ENCODE data around the gene FNIP1. TPM values are rescaled to one million over a fixed set of nuclear protein-coding genes. Genes with fewer than 3 reads are reported as not detected.

Gene FNIP1
- total RNA-seq, 1 donor from 2014 or later = 35.2 TPM

DNA sequence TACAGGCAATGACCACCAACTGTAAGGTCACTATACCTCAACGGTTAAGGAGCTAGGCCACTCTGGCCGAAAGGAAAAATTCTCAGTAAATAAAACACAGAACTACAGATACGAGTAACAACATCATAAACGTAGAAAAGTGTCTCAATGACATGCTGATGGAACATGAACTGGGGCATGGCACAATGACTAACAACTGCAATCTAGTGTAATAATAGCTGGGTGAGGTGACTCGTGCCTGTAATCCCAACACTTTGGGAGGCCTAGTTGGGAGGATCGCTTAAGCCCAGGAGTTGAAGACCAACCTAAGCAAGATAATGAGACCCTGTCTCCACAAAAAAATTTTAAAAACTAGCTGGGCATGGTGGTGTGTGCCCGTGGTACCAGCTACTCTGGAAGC, 152.0 kb downstream of the FNIP1 start:
- no peak for DNase-seq (ENCODE audit: low read depth)
- peaks cover 1% of the 10 kb centered on the region for H3K36me3 ChIP-seq (ENCODE audit: control insufficient read depth, insufficient read depth, low read length)

GRCh38 chr5:131644370-131644769, 152.4 kb downstream of the FNIP1 start:
- H3K27me3 ChIP-seq (ENCODE audit: control insufficient read depth, insufficient read depth, low read length) = no peaks in the 10 kb centered on the region
- H3K36me3 ChIP-seq (ENCODE audit: control insufficient read depth, insufficient read depth, low read length) = peaks cover 1% of the 10 kb centered on the region
- no peak overlapping the region for H3K4me3 ChIP-seq (ENCODE audit: low read depth, low read length)
- TF ChIP-seq, protein P1, sequence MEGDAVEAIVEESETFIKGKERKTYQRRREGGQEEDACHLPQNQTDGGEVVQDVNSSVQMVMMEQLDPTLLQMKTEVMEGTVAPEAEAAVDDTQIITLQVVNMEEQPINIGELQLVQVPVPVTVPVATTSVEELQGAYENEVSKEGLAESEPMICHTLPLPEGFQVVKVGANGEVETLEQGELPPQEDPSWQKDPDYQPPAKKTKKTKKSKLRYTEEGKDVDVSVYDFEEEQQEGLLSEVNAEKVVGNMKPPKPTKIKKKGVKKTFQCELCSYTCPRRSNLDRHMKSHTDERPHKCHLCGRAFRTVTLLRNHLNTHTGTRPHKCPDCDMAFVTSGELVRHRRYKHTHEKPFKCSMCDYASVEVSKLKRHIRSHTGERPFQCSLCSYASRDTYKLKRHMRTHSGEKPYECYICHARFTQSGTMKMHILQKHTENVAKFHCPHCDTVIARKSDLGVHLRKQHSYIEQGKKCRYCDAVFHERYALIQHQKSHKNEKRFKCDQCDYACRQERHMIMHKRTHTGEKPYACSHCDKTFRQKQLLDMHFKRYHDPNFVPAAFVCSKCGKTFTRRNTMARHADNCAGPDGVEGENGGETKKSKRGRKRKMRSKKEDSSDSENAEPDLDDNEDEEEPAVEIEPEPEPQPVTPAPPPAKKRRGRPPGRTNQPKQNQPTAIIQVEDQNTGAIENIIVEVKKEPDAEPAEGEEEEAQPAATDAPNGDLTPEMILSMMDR (IDR thresholded peaks at IDR 0.05; ENCODE audit: insufficient read depth, low read length, poor library complexity, severe bottlenecking) = no peak
- DNase-seq (ENCODE audit: low read depth) = no peak

More for the DNA sequence above, 152.0 kb downstream of the FNIP1 start:
- TF ChIP-seq, protein P1 (IDR thresholded peaks at IDR 0.05; ENCODE audit: insufficient read depth, low read length, poor library complexity, severe bottlenecking) = no peak
- H3K27me3 ChIP-seq (ENCODE audit: control insufficient read depth, insufficient read depth, low read length) = no peaks in the 10 kb centered on the region
- no peak overlapping the region for H3K4me3 ChIP-seq (ENCODE audit: low read depth, low read length)

DNA sequence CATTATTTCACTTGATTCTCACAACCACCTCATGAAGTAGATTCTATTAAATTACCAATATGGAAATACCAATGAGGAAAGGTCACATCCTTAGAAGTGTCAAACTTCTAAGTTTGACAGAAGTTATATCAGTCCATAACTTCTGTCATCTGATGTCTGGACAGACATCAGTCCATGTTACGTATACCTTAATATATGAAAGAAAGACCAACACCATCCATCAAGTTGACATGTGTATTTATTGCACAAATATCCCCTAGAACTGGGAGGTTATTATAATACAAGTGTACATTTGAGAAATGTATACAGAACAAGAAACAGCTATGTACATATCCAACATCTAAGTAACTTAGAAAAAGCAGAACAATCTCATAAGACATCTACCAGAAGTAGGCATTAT, 155.3 kb downstream of the FNIP1 start:
- TF ChIP-seq, protein P1 (IDR thresholded peaks at IDR 0.05; ENCODE audit: insufficient read depth, low read length, poor library complexity, severe bottlenecking) = no peak
- Histone ChIP-seq H3K27me3 (ENCODE audit: control insufficient read depth, insufficient read depth, low read length) (no peaks in the 10 kb centered on the region), H3K36me3 (ENCODE audit: control insufficient read depth, insufficient read depth, low read length) (no peaks in the 10 kb centered on the region), H3K4me3 (ENCODE audit: low read depth, low read length) (no peak overlapping the region)
- no peak for DNase-seq (ENCODE audit: low read depth)

DNA sequence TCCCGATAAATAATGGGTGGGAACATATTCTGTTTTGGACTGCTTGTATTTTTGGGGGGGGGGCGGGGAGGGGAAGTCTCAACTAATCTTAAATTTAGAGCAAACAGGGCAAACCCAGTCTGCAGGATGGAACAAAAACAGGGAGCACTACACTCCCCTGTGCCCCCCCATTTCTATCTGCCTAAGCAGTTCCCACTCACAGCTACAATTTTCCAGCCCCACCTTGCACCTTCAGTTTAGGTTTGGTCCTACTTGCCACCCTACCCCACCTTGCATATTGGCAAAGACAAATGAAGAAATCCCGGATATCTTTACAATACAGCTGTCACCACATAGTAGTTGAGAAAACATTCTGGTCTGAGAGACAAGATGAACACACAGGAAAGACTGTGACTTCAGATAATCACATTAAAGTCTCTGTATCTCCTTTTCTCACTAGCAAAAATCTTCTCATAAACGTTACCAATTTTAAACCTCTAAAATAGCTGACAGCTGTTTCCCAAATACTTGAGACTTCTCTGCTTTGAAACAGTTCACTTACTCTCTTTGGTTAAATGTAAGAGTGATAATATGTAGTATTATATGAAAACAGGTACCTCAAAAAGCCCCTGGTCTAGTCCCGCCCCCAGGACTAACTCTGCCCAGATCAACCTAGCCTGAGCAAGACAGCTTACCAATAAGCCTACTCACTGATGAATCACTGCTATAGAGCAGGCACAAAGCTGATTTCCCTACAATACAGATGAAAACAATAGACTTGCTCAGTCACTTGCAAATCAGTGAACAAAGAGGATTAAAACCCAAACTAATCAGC, 156.6 kb downstream of the FNIP1 start:
- TF ChIP-seq, protein P1 (IDR thresholded peaks at IDR 0.05; ENCODE audit: insufficient read depth, low read length, poor library complexity, severe bottlenecking) = no peak
- H3K27me3 ChIP-seq (ENCODE audit: control insufficient read depth, insufficient read depth, low read length) = no peaks in the 10 kb centered on the region
- DNase-seq (ENCODE audit: low read depth) = no peak
- no peaks in the 10 kb centered on the region for H3K36me3 ChIP-seq (ENCODE audit: control insufficient read depth, insufficient read depth, low read length)
- H3K4me3 ChIP-seq (ENCODE audit: low read depth, low read length) = no peak overlapping the region

DNA sequence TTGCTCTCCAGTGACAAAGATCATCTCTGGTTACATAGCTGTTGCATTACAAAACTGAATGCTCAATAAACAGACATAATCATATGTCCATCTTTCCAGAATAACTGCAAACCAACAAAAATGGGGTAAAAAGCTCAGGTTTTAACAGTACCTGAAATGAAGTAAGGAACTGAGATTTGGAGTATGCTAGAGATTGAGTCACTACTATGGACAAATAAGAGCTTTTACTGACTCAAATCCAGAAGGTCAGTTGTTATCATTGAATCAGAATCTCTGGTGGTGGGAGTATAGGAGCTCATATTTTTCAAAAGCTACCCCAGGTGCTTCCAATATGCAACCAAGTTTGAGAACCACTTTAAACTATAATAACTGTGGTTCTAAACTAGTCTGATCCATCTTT, 157.7 kb downstream of the FNIP1 start:
- Histone ChIP-seq H3K4me3 (ENCODE audit: low read depth, low read length) (no peak overlapping the region), H3K36me3 (ENCODE audit: control insufficient read depth, insufficient read depth, low read length) (no peaks in the 10 kb centered on the region), H3K27me3 (ENCODE audit: control insufficient read depth, insufficient read depth, low read length) (no peaks in the 10 kb centered on the region)
- TF ChIP-seq, protein P1 (IDR thresholded peaks at IDR 0.05; ENCODE audit: insufficient read depth, low read length, poor library complexity, severe bottlenecking) = no peak
- DNase-seq (ENCODE audit: low read depth) = no peak

DNA sequence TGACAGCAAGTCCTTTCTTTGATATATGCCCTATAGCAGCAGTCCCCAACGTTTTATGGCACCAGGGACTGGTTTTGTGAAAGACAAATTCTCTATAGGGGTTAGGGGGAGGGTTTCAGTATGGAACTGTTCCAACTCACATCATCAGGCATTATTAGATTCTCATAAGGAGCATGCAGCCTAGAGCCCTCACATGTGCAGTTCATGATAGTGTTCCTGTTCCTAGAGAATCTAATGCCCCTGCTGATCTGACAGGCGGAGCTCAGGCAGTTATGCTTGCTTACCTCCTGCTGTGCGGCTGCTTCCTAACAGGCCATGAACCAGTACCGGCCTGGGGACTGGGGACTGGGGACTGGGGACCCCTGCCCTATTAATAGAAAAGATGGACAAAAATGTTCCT, 159.1 kb downstream of the FNIP1 start:
- no peak for DNase-seq (ENCODE audit: low read depth)
- TF ChIP-seq, protein P1 (IDR thresholded peaks at IDR 0.05; ENCODE audit: insufficient read depth, low read length, poor library complexity, severe bottlenecking) = no peak
- H3K36me3 ChIP-seq (ENCODE audit: control insufficient read depth, insufficient read depth, low read length) = no peaks in the 10 kb centered on the region
- H3K27me3 ChIP-seq (ENCODE audit: control insufficient read depth, insufficient read depth, low read length) = no peaks in the 10 kb centered on the region
- H3K4me3 ChIP-seq (ENCODE audit: low read depth, low read length) = no peak overlapping the region

All from kidney epithelial cell (primary cell).